ENCODE data around the gene RBP7.
"Not testable (repeated sequence)": the region's sequence is repeated elsewhere in the genome, so short reads cannot be mapped to it uniquely, and the experiment has no call there.

GRCh38 chr1:10020678-10021077 lies 23.6 kb downstream of the RBP7 start:
- TF ChIP-seq CTCF, POLR2A (IDR thresholded peaks at IDR 0.05): not testable (repeated sequence)
